Activated T-cell treated with anti-CD3 and anti-CD28 coated beads for 24 hours (primary cell): ENCODE measurements around the gene LAMA2.

ENCODE experiments used
- DNase-seq: peaks from one replicate; pipeline ENCODE4 v3.0.0-alpha.2; 2020; ENCODE audit warnings: low read depth

Gene LAMA2

DNA sequence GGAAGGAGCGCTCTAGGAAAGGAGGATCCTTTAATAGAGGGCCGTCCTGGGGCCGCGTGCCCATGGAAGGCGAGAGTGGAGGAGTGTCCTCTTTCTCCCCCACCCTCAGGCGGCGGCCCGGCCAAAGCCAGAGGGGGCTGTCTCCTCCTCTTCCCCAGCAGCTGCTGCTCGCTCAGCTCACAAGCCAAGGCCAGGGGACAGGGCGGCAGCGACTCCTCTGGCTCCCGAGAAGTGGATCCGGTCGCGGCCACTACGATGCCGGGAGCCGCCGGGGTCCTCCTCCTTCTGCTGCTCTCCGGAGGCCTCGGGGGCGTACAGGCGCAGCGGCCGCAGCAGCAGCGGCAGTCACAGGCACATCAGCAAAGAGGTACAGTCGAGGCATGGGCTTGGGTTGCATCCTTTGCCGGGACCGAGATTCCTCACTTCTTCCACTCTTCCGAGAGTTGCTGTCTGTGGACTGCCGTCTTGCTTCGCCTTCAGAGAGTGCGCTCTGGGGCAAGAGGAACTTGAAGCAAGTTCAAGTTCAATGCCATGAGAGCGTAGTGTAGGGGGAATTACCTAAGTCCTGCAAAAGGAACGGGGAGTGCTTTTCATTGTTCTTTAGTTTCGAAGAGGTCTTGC, at the start of gene LAMA2:
LAMA2 (plus strand) TSS at position 148 of the 621 bp plus-strand sequence; CDS start at position 256, 108 bp downstream.
- no peak for DNase-seq

DNA sequence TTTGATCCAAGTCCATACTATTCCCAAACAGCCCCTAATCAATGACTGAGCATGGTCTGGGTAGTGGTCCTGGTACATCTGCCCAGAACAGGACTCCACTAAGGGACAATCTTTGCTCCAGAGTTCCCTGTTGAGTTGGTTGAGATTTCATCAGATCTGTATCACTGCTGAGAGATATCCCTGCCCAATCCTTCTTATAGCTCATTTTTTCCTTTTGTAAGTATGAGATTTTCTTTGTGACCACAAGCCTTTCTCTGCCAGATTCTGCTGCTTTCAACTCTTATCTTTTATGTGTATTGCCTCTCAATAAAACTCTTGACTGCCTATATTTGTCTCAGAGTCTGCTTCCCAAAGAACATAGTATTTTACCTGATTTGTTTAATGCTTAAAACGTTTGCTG, 46.2 kb upstream of the LAMA2 start:
- DNase-seq = no peak

DNA sequence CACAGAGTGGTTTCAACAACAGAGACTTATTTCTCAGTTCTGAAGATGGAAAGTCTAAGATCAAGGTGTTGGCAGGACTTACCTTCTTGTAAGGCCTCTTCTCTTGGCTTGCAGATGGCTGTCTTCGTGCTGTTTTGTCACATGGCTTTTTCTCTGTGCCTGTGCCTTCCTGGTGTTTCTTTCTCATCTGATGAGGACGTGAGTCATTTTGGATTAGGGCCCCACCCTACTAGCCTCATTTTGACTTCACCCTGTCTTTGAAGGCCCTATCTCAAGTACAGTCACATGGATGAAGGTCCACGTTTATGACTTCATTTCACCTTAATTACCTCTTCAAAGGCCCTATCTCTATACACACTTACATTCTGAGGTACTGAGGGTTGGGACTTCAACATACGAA, 41.4 kb upstream of the LAMA2 start:
- no peak for DNase-seq

DNA sequence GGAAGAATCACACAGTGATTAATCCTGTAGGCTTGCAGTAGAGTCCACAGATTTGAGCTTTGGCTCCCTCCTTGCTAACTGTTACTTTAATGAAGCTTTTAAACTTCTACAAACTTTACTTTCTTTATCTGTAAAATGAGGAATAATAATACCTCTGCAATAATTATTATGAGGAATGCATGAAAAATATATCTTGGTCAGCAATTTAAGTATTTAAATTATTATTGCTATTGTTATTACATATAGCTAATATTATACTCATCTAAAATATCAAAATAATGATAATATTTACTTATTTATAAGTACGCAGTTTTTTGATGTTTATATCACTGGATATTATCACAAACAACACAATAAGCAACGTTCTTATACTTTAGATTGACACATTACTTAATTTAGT, 38.3 kb upstream of the LAMA2 start:
- DNase-seq = no peak

DNA sequence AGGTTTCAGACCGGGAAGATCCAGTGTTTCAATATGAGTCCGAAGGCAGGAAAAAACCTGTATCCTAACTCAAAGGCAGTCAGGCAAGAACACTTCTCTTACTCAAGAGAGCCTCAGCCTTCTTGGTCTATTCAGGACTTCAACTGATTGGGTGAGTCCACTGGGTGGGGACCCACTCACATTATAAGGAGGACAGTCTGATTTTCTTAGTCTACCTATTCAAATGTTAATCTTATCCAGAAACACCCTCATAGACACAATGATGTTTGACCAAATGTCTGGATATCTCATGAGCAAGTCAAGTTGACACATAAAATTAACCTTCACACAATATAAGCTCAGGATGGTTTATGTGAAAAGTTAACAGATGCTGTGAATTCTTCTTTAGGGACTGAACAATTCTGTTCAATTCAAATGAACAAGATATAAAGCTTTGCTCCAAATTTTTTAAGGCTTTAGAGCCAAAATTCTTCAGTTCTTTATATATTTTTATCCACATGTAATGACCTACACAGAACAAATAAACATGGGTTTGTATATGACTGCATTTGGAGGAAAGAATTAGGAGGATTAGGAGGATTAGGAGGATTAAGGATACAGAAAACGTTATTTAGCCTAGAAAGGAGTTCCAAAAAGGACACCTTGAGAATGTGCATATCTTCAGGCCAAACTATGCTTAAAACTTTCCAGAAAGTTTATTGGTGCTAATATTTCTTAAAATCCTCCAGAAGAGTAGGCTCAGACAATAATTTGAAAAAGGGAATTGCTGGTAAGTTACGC, 35.3 kb upstream of the LAMA2 start:
- DNase-seq = no peak

GRCh38 chr6:128848212-128848935, 34.6 kb upstream of the LAMA2 start:
- DNase-seq = no peak

GRCh38 chr6:128855581-128856085, 27.3 kb upstream of the LAMA2 start:
- no peak for DNase-seq

GRCh38 chr6:128857806-128858205, 25.1 kb upstream of the LAMA2 start:
- DNase-seq = no peak

GRCh38 chr6:128860782-128861181, 22.2 kb upstream of the LAMA2 start:
- no peak for DNase-seq

DNA sequence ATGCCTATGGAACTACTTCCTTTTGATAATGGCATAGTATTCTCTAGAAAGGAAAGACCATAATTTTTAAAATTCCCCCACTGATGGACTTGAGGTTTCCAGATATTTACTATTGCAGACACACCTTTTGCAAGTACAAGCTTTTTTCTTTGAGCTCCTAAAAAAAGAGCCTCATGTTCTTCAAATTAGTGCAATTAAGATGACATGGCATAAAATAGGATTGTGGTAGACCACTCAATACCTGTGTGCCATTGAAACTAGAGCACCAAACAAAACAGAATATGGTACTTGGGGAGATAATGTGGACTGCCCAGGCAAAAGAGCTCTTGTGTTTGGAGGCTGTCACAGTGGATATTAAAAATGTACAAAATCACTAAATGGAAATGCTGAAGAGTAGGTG, 19.0 kb upstream of the LAMA2 start:
- DNase-seq = no peak

GRCh38 chr6:128870746-128871145, 12.2 kb upstream of the LAMA2 start:
- DNase-seq = no peak

GRCh38 chr6:128874863-128875262, 8.1 kb upstream of the LAMA2 start:
- DNase-seq = no peak

- no peak for DNase-seq
These were observed 378 bp upstream of the LAMA2 start for GRCh38 chr6:128882560-128882959.

DNA sequence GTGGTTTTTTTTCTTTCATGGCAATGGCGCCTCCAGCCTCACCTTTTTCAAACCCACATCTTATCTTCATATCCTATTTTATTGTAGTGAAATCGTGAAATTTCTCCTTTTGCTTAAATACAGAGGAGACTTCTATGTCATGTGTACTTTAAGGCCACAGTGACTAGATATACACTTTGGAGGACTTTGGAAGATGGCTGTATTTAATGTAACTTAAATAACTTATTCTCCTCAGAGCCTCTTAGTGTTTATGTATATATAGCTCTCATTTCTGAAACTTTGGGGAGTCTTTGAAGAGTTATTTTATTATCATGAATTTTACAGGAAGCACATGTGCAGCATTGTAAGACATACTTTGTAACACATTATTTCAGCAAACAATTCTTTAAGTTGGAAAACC, 968 bp downstream of the LAMA2 start:
- no peak for DNase-seq

DNA sequence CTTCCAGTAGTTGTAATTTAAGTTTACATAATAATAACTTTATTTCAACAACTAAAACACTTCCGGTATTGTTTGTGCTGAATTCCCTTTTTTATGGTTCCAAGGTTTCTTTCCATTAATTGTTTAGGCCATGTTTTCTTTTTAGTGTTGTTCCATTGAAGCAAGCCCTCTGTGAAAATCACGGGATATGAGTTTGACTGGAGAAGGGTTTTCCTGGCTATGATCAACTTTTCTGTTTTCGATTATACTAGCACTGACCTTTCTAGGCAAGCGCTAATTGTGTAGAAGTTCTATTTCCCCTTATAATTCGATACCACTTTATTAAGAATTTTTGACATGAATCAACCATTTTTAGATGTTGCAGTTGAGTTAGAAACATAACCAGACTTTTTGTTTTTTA, 2.4 kb downstream of the LAMA2 start:
- no peak for DNase-seq

DNA sequence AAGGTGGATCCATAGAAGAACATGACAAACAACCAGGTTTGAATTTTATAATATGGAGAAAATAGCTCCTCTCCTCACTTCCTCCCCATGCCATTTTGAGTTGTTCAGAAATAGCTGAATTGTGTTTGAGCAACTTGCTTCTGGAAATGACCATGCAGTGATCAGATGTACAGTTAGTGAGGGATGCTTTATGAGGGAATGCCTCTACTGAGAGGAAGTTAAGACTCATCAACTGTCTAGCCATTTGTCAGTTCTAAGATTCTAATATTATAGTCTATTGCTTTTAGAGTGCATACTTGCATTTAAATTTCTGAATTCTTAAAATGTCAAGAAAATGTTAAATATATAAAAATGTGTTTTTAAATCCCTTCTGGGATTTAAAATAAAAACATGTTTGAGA, 3.8 kb downstream of the LAMA2 start:
- DNase-seq = no peak

DNA sequence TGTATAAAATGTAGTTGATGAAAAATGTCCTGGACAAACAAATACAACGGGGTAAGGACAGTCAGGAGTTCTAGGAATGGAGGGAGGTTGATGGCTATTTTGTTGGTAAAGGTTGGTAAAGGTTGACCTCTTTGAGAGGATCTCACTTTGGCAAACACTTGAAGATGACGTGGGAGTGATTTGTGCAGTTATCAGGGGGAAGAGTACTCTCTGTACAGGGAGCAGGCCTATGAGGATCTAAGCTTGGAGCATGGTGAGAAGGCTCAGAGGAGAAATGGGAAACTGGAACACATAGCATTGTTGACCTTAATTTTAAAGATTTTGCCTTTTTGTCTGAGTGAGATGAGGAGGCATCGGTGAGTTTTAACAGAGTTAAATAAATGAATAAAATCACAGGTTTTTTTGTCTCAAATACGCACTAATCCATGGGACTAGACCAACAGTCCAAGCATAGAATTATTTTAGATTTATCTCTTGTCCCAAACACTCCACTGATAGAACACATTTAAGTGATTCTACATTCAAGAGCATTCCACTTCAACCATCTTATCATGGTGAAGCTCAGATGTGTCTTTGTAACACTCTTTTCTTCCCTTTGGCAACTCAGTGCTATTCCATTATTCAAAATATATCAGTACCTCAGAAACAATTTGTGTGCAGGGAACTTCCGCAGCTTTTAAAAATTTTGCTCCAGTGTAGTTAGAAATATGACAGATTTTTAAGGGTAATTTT, 5.7 kb downstream of the LAMA2 start:
- DNase-seq = no peak

DNA sequence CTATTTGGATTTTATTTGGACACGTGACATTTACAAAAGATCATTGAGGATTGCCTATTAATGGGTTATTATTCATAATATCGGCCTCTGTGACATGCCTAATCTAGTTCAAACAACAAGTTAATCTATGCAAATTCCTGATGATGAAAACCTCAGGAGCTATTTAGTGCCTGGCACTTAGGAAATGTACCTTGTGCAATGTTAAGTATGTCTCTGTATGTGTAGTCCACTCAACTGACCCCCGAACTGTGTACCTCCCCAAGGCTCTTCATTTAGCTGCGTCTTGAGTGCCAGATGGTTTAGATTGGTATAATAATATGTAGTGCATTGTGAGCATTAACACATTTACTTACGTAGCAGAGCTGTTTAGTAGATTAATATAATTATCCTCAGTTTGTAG, 6.9 kb downstream of the LAMA2 start:
- no peak for DNase-seq

DNA sequence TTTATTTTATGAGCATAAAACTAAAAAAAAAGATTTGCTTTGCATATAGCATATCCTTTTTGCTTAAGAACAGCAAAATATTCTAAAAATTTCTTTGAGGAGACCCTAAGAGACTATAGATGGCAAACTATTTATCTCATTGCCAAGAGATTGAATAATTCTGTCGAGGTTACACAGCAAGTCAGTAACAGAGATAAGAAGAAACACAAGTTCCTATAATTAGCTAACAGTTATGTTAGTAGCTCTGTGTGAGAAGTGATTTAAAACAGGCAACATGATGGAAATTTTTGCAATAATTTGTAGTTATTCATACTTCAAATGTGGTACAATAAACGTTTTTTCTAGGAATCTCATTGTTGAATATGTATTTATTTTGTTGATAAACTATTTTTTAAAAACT, 9.1 kb downstream of the LAMA2 start:
- DNase-seq = no peak

DNA sequence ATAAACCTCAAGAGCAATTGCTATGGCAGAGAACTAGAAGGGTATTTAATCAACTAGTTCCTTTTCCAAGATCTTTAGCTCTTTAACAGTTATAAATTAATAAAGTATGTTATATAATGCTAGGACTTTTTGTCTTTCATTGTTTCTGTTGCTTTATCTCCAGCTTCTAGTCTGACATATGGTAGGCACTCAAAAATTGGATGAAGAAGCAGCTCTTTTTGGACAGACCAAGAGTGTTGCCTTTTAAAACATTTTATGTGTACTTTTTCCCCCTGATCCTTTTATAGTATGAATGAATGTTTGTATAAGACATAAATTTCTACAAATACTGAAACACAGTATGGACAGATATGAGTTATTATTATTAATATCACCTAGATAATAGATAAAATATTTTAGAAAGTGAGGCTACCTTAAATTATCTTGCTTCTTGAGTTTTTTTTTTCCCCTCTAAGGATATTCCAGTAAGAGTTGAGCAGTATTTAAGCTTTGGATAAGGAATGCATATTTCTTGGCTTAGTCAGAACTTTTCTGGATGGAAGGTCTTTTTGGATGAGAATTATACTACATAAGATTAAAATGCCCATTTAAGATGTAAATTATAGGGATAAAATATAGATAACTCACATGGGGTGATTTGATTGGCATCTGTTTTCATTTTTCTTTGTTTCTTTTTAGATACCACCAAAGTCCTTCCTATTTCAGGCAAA, 16.6 kb downstream of the LAMA2 start:
- no peak for DNase-seq

DNA sequence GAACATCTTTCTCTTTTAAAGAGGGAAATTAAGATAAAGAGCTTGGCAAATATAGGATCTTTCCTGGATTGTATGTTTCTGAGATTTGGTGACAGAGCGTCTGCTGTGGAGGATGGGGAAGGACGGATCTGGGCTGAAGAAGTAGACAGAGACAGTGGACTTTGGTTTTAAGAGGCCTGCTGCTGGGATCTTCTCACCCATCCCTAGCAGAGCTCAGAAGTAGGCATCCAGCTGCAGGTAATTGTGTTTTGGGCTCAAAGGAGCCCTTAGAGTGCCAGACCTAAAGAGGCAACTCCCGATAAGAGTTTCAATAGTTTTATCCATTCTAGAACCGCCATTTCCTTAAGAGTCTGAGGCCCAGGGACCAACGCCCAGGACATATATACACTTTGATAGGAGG, 20.8 kb downstream of the LAMA2 start:
- DNase-seq = no peak

DNA sequence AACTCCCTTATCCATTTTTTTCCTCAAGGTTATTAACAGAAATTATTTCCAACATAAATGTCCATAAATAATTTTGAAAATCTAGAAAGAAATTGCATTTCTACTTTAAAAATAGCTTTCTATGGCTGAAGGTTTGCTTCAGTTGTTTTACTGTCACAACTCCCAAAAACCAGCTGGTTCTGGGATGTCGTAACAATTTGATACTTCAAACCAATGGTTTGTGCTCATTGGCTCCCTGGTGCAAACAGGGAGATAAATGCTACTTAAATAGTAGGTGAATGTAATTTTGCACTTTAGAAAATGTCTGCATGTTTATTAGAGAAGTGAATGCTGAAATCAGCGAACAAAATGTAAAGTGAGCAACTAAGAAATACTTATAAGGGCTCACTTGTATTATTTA, 31.1 kb downstream of the LAMA2 start:
- no peak for DNase-seq
